Mucosa of rectum (tissue), 2 donors: Measurements from ENCODE around the gene PPFIA4.

ENCODE experiments used
- H3K27ac ChIP-seq, 2 donors: one replicate each; pipeline ENCODE4 v1.7.0; 2013; ENCODE audit warnings: inconsistent platforms in 2 of 2, low read depth in 2 of 2, low read length in 2 of 2
- H3K27me3 ChIP-seq, 2 donors: one replicate each; pipeline ENCODE4 v1.7.0; 2013; ENCODE audit warnings: low read length in 2 of 2; ENCODE audit not compliant: control insufficient read depth in 2 of 2, insufficient read depth in 2 of 2
- H3K36me3 ChIP-seq, 2 donors: one replicate each; pipeline ENCODE4 v1.7.0; 2013; ENCODE audit warnings: low read length in 2 of 2; ENCODE audit not compliant: control insufficient read depth in 2 of 2, insufficient read depth in 2 of 2
- H3K4me1 ChIP-seq, 2 donors: one replicate each; pipeline ENCODE4 v1.7.0; 2013; ENCODE audit warnings: low read length in 2 of 2, mild to moderate bottlenecking in 1 of 2; ENCODE audit not compliant: control insufficient read depth in 2 of 2, insufficient read depth in 2 of 2
- H3K4me3 ChIP-seq, 2 donors: one replicate each; pipeline ENCODE4 v1.7.0; 2013; ENCODE audit warnings: low read length in 2 of 2
- H3K9ac ChIP-seq, 2 donors: one replicate each; pipeline ENCODE4 v1.7.0; 2013; ENCODE audit warnings: low read length in 2 of 2, low read depth in 1 of 2, mild to moderate bottlenecking in 1 of 2
- H3K9me3 ChIP-seq, 2 donors: one replicate each; pipeline ENCODE4 v1.7.0; 2013; ENCODE audit warnings: low read length in 2 of 2; ENCODE audit not compliant: control insufficient read depth in 2 of 2
- donor health status: healthy.
- donor health status: Normal muscosa, but diverticular disease.

PPFIA4 gene

GRCh38 chr1:203072911-203073310 lies 46.6 kb downstream of the PPFIA4 start:
- H3K27ac ChIP-seq = no peak overlapping the region
- H3K9me3 ChIP-seq = no peaks in the 10 kb centered on the region
- H3K4me3 ChIP-seq = no peak overlapping the region
- H3K27me3 ChIP-seq = peaks cover 10 to 28% of the 10 kb centered on the region in 2 donors
- H3K9ac ChIP-seq = no peak overlapping the region
- H3K4me1 ChIP-seq = no peaks in the 10 kb centered on the region
- no peaks in the 10 kb centered on the region for H3K36me3 ChIP-seq

GRCh38 chr1:203073469-203073868 lies 47.2 kb downstream of the PPFIA4 start:
- Histone ChIP-seq H3K27me3 (peaks cover 10 to 32% of the 10 kb centered on the region in 2 donors), H3K9me3 (no peaks in the 10 kb centered on the region), H3K27ac (no peak overlapping the region), H3K9ac (no peak overlapping the region), H3K4me1 (no peaks in the 10 kb centered on the region), H3K36me3 (no peaks in the 10 kb centered on the region), H3K4me3 (no peak overlapping the region)

- no peaks in the 10 kb centered on the region for H3K9me3 ChIP-seq
- no peak overlapping the region for H3K4me3 ChIP-seq
- H3K27me3 ChIP-seq = peaks cover 10 to 32% of the 10 kb centered on the region in 2 donors
- H3K9ac ChIP-seq = no peak overlapping the region
- H3K36me3 ChIP-seq = no peaks in the 10 kb centered on the region
- H3K4me1 ChIP-seq = no peaks in the 10 kb centered on the region
- H3K27ac ChIP-seq = no peak overlapping the region
Measured at GRCh38 chr1:203074610-203075009, 48.3 kb downstream of the PPFIA4 start.

- no peaks in the 10 kb centered on the region for H3K4me1 ChIP-seq
- H3K4me3 ChIP-seq = peak overlapping the region; percentile 22 to 26
- no peak overlapping the region for H3K27ac ChIP-seq
- H3K9ac ChIP-seq = no peak overlapping the region
- no peaks in the 10 kb centered on the region for H3K9me3 ChIP-seq
- no peaks in the 10 kb centered on the region for H3K36me3 ChIP-seq
- peaks cover 10 to 35% of the 10 kb centered on the region in 2 donors for H3K27me3 ChIP-seq
Measured at GRCh38 chr1:203075236-203076030, 49.1 kb downstream of the PPFIA4 start.

- Histone ChIP-seq H3K9me3 (no peaks in the 10 kb centered on the region), H3K27ac (no peak overlapping the region), H3K27me3 (peaks cover 10 to 35% of the 10 kb centered on the region in 2 donors), H3K4me1 (no peaks in the 10 kb centered on the region), H3K36me3 (no peaks in the 10 kb centered on the region), H3K4me3 (no peak overlapping the region), H3K9ac (no peak overlapping the region)
Measured at GRCh38 chr1:203076031-203076511, 49.8 kb downstream of the PPFIA4 start.

GRCh38 chr1:203077367-203077766 lies 51.1 kb downstream of the PPFIA4 start:
- H3K27me3 ChIP-seq = peaks cover 14 to 39% of the 10 kb centered on the region in 2 donors
- H3K4me1 ChIP-seq = no peaks in the 10 kb centered on the region
- no peak overlapping the region for H3K27ac ChIP-seq
- H3K36me3 ChIP-seq = no peaks in the 10 kb centered on the region
- H3K4me3 ChIP-seq = no peak overlapping the region
- H3K9ac ChIP-seq = no peak overlapping the region
- no peaks in the 10 kb centered on the region for H3K9me3 ChIP-seq

GRCh38 chr1:203077956-203078355 lies 51.7 kb downstream of the PPFIA4 start:
- Histone ChIP-seq H3K4me3 (no peak overlapping the region), H3K27ac (no peak overlapping the region), H3K9ac (no peak overlapping the region), H3K4me1 (no peaks in the 10 kb centered on the region), H3K9me3 (no peaks in the 10 kb centered on the region), H3K36me3 (no peaks in the 10 kb centered on the region), H3K27me3 (peaks cover 14 to 42% of the 10 kb centered on the region in 2 donors)

- peaks cover 14 to 42% of the 10 kb centered on the region in 2 donors for H3K27me3 ChIP-seq
- H3K27ac ChIP-seq = no peak overlapping the region
- no peaks in the 10 kb centered on the region for H3K36me3 ChIP-seq
- H3K9me3 ChIP-seq = no peaks in the 10 kb centered on the region
- no peak overlapping the region for H3K9ac ChIP-seq
- no peaks in the 10 kb centered on the region for H3K4me1 ChIP-seq
- H3K4me3 ChIP-seq = no peak overlapping the region
Measured at GRCh38 chr1:203078478-203078877, 52.2 kb downstream of the PPFIA4 start.

- Histone ChIP-seq H3K27me3 (peaks cover 14 to 27% of the 10 kb centered on the region in 2 donors), H3K4me1 (no peaks in the 10 kb centered on the region), H3K36me3 (no peaks in the 10 kb centered on the region), H3K9ac (no peak overlapping the region), H3K27ac (no peak overlapping the region), H3K4me3 (no peak overlapping the region), H3K9me3 (no peaks in the 10 kb centered on the region)
Measured at GRCh38 chr1:203080456-203080855, 54.2 kb downstream of the PPFIA4 start.

- no peaks in the 10 kb centered on the region for H3K9me3 ChIP-seq
- H3K27ac ChIP-seq = no peak overlapping the region
- peaks cover 7 to 24% of the 10 kb centered on the region in 2 donors for H3K27me3 ChIP-seq
- H3K9ac ChIP-seq = no peak overlapping the region
- no peak overlapping the region for H3K4me3 ChIP-seq
- no peaks in the 10 kb centered on the region for H3K4me1 ChIP-seq
- H3K36me3 ChIP-seq = no peaks in the 10 kb centered on the region
Measured at GRCh38 chr1:203081465-203082230, 55.4 kb downstream of the PPFIA4 start.
